HG03432 (cell line): Measurements from ENCODE around the gene AP1S1.

ENCODE experiments used
- ATAC-seq: cut with Tn5 transposase; IDR thresholded peaks from one replicate; pipeline ENCODE4 v1.9.1; 2021; ENCODE audit warnings: mild to moderate bottlenecking, moderate library complexity; ENCODE audit not compliant: unreplicated experiment

Gene AP1S1

GRCh38 chr7:101169838-101170551 is 15.7 kb downstream of the AP1S1 start:
- no peak for ATAC-seq

GRCh38 chr7:101170617-101171441 is 16.6 kb downstream of the AP1S1 start:
- ATAC-seq: no peak

GRCh38 chr7:101171442-101171837 is 17.2 kb downstream of the AP1S1 start:
- ATAC-seq: no peak

- no peak for ATAC-seq
Observed at GRCh38 chr7:101172005-101172853, 18.0 kb downstream of the AP1S1 start.

GRCh38 chr7:101172854-101173751 is 18.8 kb downstream of the AP1S1 start:
- ATAC-seq: no peak

- no peak for ATAC-seq
Observed at GRCh38 chr7:101173752-101174244, 19.5 kb downstream of the AP1S1 start.

- ATAC-seq: no peak
Observed at GRCh38 chr7:101174322-101174854, 20.1 kb downstream of the AP1S1 start.

- no peak for ATAC-seq
Observed at GRCh38 chr7:101175664-101176063, 21.4 kb downstream of the AP1S1 start.

GRCh38 chr7:101177644-101178043 is 23.4 kb downstream of the AP1S1 start:
- no peak for ATAC-seq

GRCh38 chr7:101179117-101179516 is 24.8 kb downstream of the AP1S1 start:
- no peak for ATAC-seq

GRCh38 chr7:101179713-101180112 is 25.4 kb downstream of the AP1S1 start:
- ATAC-seq: no peak

GRCh38 chr7:101180130-101180755 is 26.0 kb downstream of the AP1S1 start, which contains the start of gene NAT16:
NAT16 (minus strand) TSS chr7:101180293; CDS start chr7:101174807, 5,486 bp downstream.
- no peak for ATAC-seq

- ATAC-seq: no peak
Observed at GRCh38 chr7:101185258-101185839, 31.1 kb downstream of the AP1S1 start.

GRCh38 chr7:101186194-101186593 is 31.9 kb downstream of the AP1S1 start:
- ATAC-seq: no peak

- ATAC-seq: no peak
Observed at GRCh38 chr7:101186844-101187428, 32.7 kb downstream of the AP1S1 start.

GRCh38 chr7:101189109-101189508 is 34.8 kb downstream of the AP1S1 start:
- no peak for ATAC-seq

- no peak for ATAC-seq
Observed at GRCh38 chr7:101195884-101196283, 41.6 kb downstream of the AP1S1 start.

- ATAC-seq: no peak
Observed at GRCh38 chr7:101197991-101198390, 43.7 kb downstream of the AP1S1 start.

- no peak for ATAC-seq
Observed at GRCh38 chr7:101198476-101198875, 44.2 kb downstream of the AP1S1 start.
